BLaER1 (cell line): ENCODE results near the gene BTBD19.

Source experiments
- H3K27ac ChIP-seq: shearing (Covaris generic); formaldehyde crosslinking; 2 replicates; pipeline ENCODE4 v1.8.1; 2022
- H3K27me3 ChIP-seq: shearing (Covaris generic); formaldehyde crosslinking; 2 replicates; pipeline ENCODE4 v1.8.1; 2022
- H3K36me3 ChIP-seq: shearing (Covaris generic); formaldehyde crosslinking; 2 replicates; pipeline ENCODE4 v1.8.1; 2022
- H3K4me1 ChIP-seq: shearing (Covaris generic); formaldehyde crosslinking; 2 replicates; pipeline ENCODE4 v1.8.1; 2022
- H3K4me2 ChIP-seq: shearing (Covaris generic); formaldehyde crosslinking; 2 replicates; pipeline ENCODE4 v1.8.1; 2022
- H3K4me3 ChIP-seq: shearing (Covaris generic); formaldehyde crosslinking; 2 replicates; pipeline ENCODE4 v1.8.1; 2022
- H3K9ac ChIP-seq: shearing (Covaris generic); formaldehyde crosslinking; 2 replicates; pipeline ENCODE4 v1.8.1; 2022
- H3K9me3 ChIP-seq: shearing (Covaris generic); formaldehyde crosslinking; 2 replicates; pipeline ENCODE4 v1.8.1; 2022
- H4K20me1 ChIP-seq: shearing (Covaris generic); formaldehyde crosslinking; 2 replicates; pipeline ENCODE4 v1.8.1; 2022
- Cebpa-rat ChIP-seq: shearing (Covaris generic); IDR thresholded peaks from 2 replicates; pipeline ENCODE4 v1.8.1; 2022

Gene BTBD19

GRCh38 chr1:44801491-44802305 is 6.6 kb upstream of the BTBD19 start:
- Histone ChIP-seq H3K27me3 (no peaks in the 10 kb centered on the region), H3K4me2 (peak overlapping the region; percentile 81), H3K36me3 (peaks cover 50% of the 10 kb centered on the region), H3K4me1 (peaks cover 58% of the 10 kb centered on the region), H4K20me1 (no peaks in the 10 kb centered on the region), H3K9me3 (no peaks in the 10 kb centered on the region), H3K27ac (no peak overlapping the region), H3K9ac (peak overlapping the region; percentile 41), H3K4me3 (peak overlapping the region; percentile 91; the same call in 1 of the 2 replicates)
- TF ChIP-seq Cebpa-rat = no peak

- peak overlapping the region; percentile 28; the same call in 1 of the 2 replicates for H3K4me3 ChIP-seq
- peak overlapping the region; percentile 41 for H3K9ac ChIP-seq
- peaks cover 66% of the 10 kb centered on the region for H3K4me1 ChIP-seq
- peak overlapping the region; percentile 81 for H3K4me2 ChIP-seq
- no peak overlapping the region for H3K27ac ChIP-seq
- no peaks in the 10 kb centered on the region for H3K27me3 ChIP-seq
- no peak for TF ChIP-seq Cebpa-rat
- no peaks in the 10 kb centered on the region for H3K9me3 ChIP-seq
- H4K20me1 ChIP-seq = no peaks in the 10 kb centered on the region
- H3K36me3 ChIP-seq = peaks cover 53% of the 10 kb centered on the region
Observed at GRCh38 chr1:44802306-44803061, 5.8 kb upstream of the BTBD19 start.

GRCh38 chr1:44803062-44803311 is 5.3 kb upstream of the BTBD19 start:
- no peaks in the 10 kb centered on the region for H3K9me3 ChIP-seq
- peaks cover 71% of the 10 kb centered on the region for H3K4me1 ChIP-seq
- H4K20me1 ChIP-seq = no peaks in the 10 kb centered on the region
- H3K9ac ChIP-seq = no peak overlapping the region
- H3K36me3 ChIP-seq = peaks cover 53% of the 10 kb centered on the region
- H3K27me3 ChIP-seq = no peaks in the 10 kb centered on the region
- TF ChIP-seq Cebpa-rat = no peak
- H3K4me3 ChIP-seq = no peak overlapping the region
- no peak overlapping the region for H3K27ac ChIP-seq
- H3K4me2 ChIP-seq = peak overlapping the region; percentile 81; the same call in 1 of the 2 replicates

- H3K9ac ChIP-seq = 0 out of 2 replicates have a peak overlapping the region, but pooled peaks have one; percentile 16
- no peaks in the 10 kb centered on the region for H3K27me3 ChIP-seq
- H4K20me1 ChIP-seq = no peaks in the 10 kb centered on the region
- TF ChIP-seq Cebpa-rat = no peak
- no peak overlapping the region for H3K4me2 ChIP-seq
- peaks cover 72% of the 10 kb centered on the region for H3K4me1 ChIP-seq
- H3K9me3 ChIP-seq = no peaks in the 10 kb centered on the region
- H3K4me3 ChIP-seq = no peak overlapping the region
- peaks cover 53% of the 10 kb centered on the region for H3K36me3 ChIP-seq
- peak overlapping the region; percentile 18; the same call in 1 of the 2 replicates for H3K27ac ChIP-seq
Observed at GRCh38 chr1:44803312-44804095, 4.8 kb upstream of the BTBD19 start.

- H3K36me3 ChIP-seq = peaks cover 53% of the 10 kb centered on the region
- H3K4me1 ChIP-seq = peaks cover 81% of the 10 kb centered on the region
- no peaks in the 10 kb centered on the region for H3K9me3 ChIP-seq
- H3K27me3 ChIP-seq = no peaks in the 10 kb centered on the region
- TF ChIP-seq Cebpa-rat = no peak
- H3K9ac ChIP-seq = no peak overlapping the region
- no peaks in the 10 kb centered on the region for H4K20me1 ChIP-seq
- no peak overlapping the region for H3K4me3 ChIP-seq
- no peak overlapping the region for H3K4me2 ChIP-seq
- H3K27ac ChIP-seq = 0 out of 2 replicates have a peak overlapping the region, but pooled peaks have one; percentile 30
Observed at GRCh38 chr1:44805311-44806024, 2.9 kb upstream of the BTBD19 start.

- H3K27ac ChIP-seq = peak overlapping the region; percentile 98
- H3K9ac ChIP-seq = peak overlapping the region; percentile 78; the same call in 1 of the 2 replicates
- no peaks in the 10 kb centered on the region for H3K9me3 ChIP-seq
- no peaks in the 10 kb centered on the region for H4K20me1 ChIP-seq
- peaks cover 83% of the 10 kb centered on the region for H3K4me1 ChIP-seq
- peaks cover 53% of the 10 kb centered on the region for H3K36me3 ChIP-seq
- TF ChIP-seq Cebpa-rat = no peak
- H3K4me3 ChIP-seq = no peak overlapping the region
- peak overlapping the region; percentile 79 for H3K4me2 ChIP-seq
- no peaks in the 10 kb centered on the region for H3K27me3 ChIP-seq
Observed at GRCh38 chr1:44806025-44806703, 2.2 kb upstream of the BTBD19 start.

- Histone ChIP-seq H4K20me1 (no peaks in the 10 kb centered on the region), H3K36me3 (peaks cover 52% of the 10 kb centered on the region), H3K27me3 (no peaks in the 10 kb centered on the region), H3K4me1 (peaks cover 85% of the 10 kb centered on the region), H3K9ac (peak within 1 kb of the TSS; percentile 78), H3K27ac (peak within 1 kb of the TSS; percentile 98), H3K4me3 (peak within 1 kb of the TSS; percentile 49), H3K4me2 (peak within 1 kb of the TSS; percentile 79), H3K9me3 (no peaks in the 10 kb centered on the region)
- no peak for TF ChIP-seq Cebpa-rat
Observed at GRCh38 chr1:44806704-44807363, 1.5 kb upstream of the BTBD19 start, which contains the start of gene DYNLT4. Gene DYNLT4 (minus strand): TSS chr1:44807351. CDS start chr1:44806668, 683 bp downstream.

- Histone ChIP-seq H3K27me3 (no peaks in the 10 kb centered on the region), H3K27ac (peak overlapping the region; percentile 98), H3K9me3 (no peaks in the 10 kb centered on the region), H3K4me1 (peaks cover 84% of the 10 kb centered on the region), H4K20me1 (no peaks in the 10 kb centered on the region), H3K9ac (peak overlapping the region; percentile 78), H3K4me2 (peak overlapping the region; percentile 79), H3K36me3 (peaks cover 45% of the 10 kb centered on the region), H3K4me3 (peak overlapping the region; percentile 49)
- TF ChIP-seq Cebpa-rat = no peak
Observed at GRCh38 chr1:44807364-44808062, 810 bp upstream of the BTBD19 start.
